ENCODE measurements around the gene MUC2. TPM values are rescaled to one million over a fixed set of nuclear protein-coding genes. Genes with fewer than 3 reads are reported as not detected.

Gene MUC2
- total RNA-seq, 1 donor from 2014 or later, result not detected

Other genes starting within 250 kb of the MUC2 start
- 24.3 TPM for gene CRACR2B, start 247.0 kb upstream of the MUC2 start, total RNA-seq
- 462 TPM for gene CD151, start 241.9 kb upstream of the MUC2 start, total RNA-seq
- 298 TPM for gene POLR2L, start 232.3 kb upstream of the MUC2 start, total RNA-seq
- 43.8 TPM for gene TSPAN4, start 232.0 kb upstream of the MUC2 start, total RNA-seq
- 49.4 TPM for gene CHID1, start 164.1 kb upstream of the MUC2 start, total RNA-seq
- gene AP2A2, start 149.0 kb upstream of the MUC2 start, total RNA-seq, result 51.7 TPM
- not detected for gene MUC6, start 38.2 kb upstream of the MUC2 start, total RNA-seq
- gene MUC5AC, start 83.1 kb downstream of the MUC2 start, total RNA-seq, result not detected
- not detected for gene MUC5B, start 148.2 kb downstream of the MUC2 start, total RNA-seq
- gene TOLLIP, start 234.8 kb downstream of the MUC2 start, total RNA-seq, result 46.8 TPM

Data from Right ventricle myocardium inferior (tissue), 1 donor.